Measurements from ENCODE around the gene DBNDD2.

Gene DBNDD2

GRCh38 chr20:45378191-45378590 lies 29.9 kb upstream of the DBNDD2 start, which contains the start of gene TP53TG5:
Gene TP53TG5, minus strand, starts transcription at chr20:45378325. Its CDS starts 89 bp downstream, at chr20:45378236.
- DNase-seq (ENCODE audit: low read depth in 2 of 2): no peak

GRCh38 chr20:45387274-45387673 lies 20.8 kb upstream of the DBNDD2 start:
- DNase-seq (ENCODE audit: low read depth in 2 of 2): no peak

DNA sequence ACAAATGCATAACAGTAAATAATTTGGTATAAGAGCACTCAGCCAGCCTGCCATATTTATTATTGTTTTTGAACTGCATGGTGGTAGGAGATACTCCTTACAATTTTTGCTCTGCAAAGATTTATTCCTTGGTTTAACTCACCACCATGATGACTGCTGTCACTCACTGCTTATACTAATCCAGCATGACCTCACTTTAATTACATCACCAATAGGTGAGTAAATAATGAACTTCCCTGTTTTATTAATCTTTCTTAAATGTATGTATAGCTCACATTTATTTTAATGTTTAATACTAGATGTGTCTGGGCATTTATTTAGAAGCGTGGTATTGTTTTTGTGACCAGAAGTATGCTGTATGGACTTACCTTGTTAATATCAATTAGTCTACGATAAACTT lies 17.2 kb upstream of the DBNDD2 start:
- DNase-seq (ENCODE audit: low read depth in 2 of 2): no peak

DNA sequence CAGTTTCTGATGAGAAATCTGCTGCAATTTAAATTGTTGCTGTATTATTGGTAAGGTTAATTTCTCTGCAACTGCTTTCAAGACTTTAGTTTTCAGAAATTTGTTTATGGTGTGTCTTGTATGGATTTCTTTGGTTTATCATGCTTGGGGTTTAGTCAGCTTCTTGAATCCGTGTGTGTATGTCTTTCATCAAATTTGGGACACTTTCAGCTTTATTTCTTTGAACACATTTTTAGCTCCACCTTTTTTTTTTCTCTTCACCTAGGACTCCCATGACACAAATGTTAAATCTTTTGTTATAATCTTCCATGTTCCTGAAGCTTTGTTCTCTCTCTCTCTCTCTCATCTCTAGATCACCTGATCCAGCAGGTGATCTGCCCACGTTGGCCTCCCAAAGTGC lies 16.5 kb upstream of the DBNDD2 start:
- no peak for DNase-seq (ENCODE audit: low read depth in 2 of 2)

DNA sequence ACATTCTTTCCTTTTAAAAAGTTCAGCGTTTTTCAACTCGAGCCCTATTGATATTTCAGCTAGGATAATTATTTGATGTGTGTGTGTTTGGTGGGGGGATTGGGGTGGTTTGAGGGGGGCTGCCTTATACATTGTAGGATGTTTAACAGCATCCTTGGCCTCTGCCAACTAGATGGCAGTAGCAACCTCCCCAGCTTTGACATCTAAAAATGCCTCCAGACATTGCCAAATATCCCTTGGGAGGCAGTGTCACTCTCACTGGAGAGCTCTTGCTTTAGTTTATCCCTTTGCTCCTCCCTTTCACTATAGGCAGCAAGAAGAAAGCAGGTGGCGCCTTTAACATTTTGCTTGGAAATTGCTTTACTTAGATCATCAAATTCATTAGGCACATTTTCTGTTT lies 15.4 kb upstream of the DBNDD2 start:
- no peak for DNase-seq (ENCODE audit: low read depth in 2 of 2)

- DNase-seq (ENCODE audit: low read depth in 2 of 2): no peak
These were observed 13.6 kb upstream of the DBNDD2 start for GRCh38 chr20:45394221-45395113.

- DNase-seq (ENCODE audit: low read depth in 2 of 2): no peak
These were observed 13.0 kb upstream of the DBNDD2 start for GRCh38 chr20:45395114-45395415.

DNA sequence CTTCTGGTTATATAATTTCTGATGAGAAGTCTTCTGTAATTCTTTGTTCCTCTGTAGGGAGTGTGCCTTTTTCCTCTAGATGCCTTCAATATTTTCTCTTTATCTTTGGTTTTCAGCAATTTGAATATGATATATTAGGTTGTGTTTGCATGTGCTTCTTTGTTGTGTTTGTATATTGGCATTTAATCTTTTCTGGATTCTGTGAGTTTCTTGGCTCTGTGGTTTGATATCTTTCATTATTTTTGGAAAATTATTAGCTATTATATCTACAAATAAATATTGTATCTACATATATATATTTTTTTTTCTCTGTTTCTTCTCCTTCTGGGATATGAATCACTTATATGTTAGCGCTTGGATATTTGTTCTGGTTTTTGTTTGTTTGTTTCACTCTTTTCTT lies 9.1 kb upstream of the DBNDD2 start:
- DNase-seq (ENCODE audit: low read depth in 2 of 2): no peak

- DNase-seq (ENCODE audit: low read depth in 2 of 2): no peak
These were observed 7.6 kb upstream of the DBNDD2 start for GRCh38 chr20:45400346-45401031.

DNA sequence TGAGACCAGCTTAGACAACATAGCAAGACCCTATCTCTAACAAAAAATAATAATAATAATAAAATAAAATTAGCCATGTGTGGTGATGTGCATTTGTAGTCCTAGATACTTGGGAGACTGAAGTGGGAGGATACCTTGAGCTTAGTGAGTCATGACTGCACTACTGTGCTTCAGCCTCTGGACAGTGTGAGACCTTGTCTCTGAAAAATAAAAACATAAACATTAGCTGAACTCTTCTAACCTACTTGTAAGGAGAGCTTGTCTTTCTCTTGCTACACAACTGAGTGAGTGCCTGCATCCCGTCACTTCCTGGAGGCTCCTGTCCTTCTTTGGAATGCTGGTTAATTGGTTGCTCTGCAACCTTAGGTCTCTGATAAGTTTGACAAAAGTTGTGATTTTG lies 5.1 kb upstream of the DBNDD2 start:
- no peak for DNase-seq (ENCODE audit: low read depth in 2 of 2)

GRCh38 chr20:45404438-45404837 lies 3.7 kb upstream of the DBNDD2 start:
- no peak for DNase-seq (ENCODE audit: low read depth in 2 of 2)

GRCh38 chr20:45405571-45406259 lies 2.4 kb upstream of the DBNDD2 start:
- DNase-seq (ENCODE audit: low read depth in 2 of 2): no peak

DNA sequence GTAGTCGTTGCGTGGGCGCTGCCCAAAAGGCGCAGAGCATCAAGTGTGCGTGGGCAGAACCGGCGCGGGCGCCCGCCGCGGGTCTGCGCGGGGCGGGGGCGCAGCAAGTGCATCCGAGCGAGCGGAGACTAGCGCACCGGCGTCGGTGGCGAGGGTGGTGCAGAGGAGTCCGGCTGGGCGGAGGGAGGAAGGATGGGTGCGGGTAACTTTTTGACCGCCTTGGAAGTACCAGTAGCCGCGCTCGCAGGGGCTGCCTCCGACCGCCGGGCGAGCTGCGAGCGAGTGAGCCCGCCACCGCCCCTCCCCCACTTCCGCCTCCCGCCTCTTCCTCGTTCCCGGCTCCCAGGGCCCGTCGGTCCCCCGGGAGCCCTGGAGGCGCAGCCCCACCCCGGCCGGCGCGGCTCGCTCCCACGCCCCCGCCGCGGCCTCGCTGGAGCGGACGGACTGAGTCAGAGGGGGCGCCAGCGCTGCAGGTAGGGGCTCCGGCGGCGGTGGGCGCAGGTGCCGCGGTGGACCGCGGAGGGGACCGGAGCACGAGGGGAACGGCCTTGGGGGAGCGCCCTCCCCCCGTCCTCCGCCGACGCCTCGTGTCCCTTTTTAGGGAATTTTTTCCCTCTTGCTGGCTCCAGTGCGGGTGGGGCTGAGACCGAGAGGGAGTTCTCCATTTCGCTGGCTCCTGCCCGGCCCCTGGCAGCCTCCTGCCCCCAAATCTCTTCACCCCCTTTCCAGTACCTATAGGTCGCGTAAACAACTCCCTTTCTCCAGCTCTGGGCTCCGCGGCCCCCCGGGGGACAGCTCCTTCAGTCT lies 1.6 kb upstream of the DBNDD2 start:
- DNase-seq (ENCODE audit: low read depth in 2 of 2): no peak

GRCh38 chr20:45407067-45407745 lies 883 bp upstream of the DBNDD2 start:
- no peak for DNase-seq (ENCODE audit: low read depth in 2 of 2)

DNA sequence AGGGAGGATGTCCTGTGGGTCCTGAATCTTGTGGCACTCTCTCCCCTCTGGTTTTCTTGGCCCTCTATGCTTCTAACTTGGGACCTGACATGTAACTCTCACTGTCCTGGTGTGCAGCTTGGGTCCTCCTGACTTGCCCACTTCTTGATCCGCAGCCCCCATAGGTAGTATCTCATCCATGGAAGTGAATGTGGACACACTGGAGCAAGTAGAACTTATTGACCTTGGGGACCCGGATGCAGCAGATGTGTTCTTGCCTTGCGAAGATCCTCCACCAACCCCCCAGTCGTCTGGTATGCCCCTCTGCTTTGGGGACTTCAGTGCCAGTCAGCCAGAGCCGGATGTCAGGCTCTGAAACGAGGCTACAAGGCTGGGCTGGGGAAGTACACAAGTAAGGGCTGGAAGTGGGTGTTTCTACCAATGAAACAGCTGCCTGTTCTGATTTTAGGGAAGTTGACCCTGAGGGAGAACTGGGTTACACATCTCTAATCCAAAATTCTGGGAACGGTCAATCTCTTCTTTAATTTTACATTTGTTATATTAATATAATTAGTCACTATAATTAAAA lies 641 bp downstream of the DBNDD2 start:
- DNase-seq (ENCODE audit: low read depth in 2 of 2): no peak

DNA sequence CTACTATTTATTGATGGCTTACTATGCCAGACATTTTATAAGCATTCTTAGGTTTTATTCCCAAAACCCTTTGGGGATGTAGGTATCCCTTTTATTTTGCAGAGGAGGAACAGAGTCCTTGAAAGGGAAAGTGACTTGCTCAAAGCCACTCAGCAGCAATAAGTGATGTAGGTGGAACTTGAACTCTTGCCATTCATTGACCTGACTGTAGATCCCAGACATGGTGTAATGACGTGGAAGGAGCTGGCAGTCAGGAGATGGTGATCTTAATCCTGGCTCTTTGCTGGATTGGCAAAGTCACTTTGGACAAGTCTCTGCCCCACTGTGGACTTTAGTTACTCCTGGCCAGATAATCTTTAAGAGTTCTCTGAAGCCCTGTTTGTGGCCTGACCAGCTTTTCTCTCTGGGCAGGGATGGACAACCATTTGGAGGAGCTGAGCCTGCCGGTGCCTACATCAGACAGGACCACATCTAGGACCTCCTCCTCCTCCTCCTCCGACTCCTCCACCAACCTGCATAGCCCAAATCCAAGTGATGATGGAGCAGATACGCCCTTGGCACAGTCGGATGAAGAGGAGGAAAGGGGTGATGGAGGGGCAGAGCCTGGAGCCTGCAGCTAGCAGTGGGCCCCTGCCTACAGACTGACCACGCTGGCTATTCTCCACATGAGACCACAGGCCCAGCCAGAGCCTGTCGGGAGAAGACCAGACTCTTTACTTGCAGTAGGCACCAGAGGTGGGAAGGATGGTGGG lies 1.6 kb downstream of the DBNDD2 start:
- no peak for DNase-seq (ENCODE audit: low read depth in 2 of 2)

- DNase-seq (ENCODE audit: low read depth in 2 of 2): no peak
These were observed 2.8 kb downstream of the DBNDD2 start for GRCh38 chr20:45410887-45411286.

- no peak for DNase-seq (ENCODE audit: low read depth in 2 of 2)
These were observed 4.6 kb downstream of the DBNDD2 start for GRCh38 chr20:45412653-45413052.

DNA sequence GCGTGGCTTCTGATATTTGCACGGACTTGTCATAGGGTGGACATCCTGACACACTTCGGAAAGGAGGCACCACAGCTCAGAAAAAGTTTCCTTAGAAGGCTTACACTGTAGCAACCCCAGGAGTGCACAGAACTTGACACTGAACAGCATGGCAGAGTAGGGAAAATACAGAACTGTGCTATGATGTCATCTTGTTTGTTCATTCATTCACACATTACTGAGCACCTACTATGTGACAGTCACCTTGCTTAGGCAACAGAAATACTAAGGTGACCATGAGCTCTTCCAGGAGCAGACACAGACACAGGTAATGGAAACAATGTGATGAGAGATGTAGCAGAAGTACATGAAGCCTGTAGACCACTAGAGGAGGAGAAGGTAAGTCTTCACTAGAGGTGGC lies 5.4 kb downstream of the DBNDD2 start:
- DNase-seq (ENCODE audit: low read depth in 2 of 2): no peak

All from fibroblast of skin of left quadriceps (primary cell).